GM10266 (cell line): ENCODE data around the gene TTLL5.

Source experiments
- DNase-seq: peaks from one replicate; pipeline ENCODE4 v3.0.0; 2012; ENCODE audit errors: extremely low spot score
- TF ChIP-seq, protein P1 (sequence below): IDR thresholded peaks from 2 replicates; pipeline ENCODE4 v1.5.1; 2012; ENCODE audit warnings: mild to moderate bottlenecking, low read depth; ENCODE audit not compliant: control insufficient read depth, insufficient read depth; ENCODE audit errors: missing control alignments

Gene TTLL5

DNA sequence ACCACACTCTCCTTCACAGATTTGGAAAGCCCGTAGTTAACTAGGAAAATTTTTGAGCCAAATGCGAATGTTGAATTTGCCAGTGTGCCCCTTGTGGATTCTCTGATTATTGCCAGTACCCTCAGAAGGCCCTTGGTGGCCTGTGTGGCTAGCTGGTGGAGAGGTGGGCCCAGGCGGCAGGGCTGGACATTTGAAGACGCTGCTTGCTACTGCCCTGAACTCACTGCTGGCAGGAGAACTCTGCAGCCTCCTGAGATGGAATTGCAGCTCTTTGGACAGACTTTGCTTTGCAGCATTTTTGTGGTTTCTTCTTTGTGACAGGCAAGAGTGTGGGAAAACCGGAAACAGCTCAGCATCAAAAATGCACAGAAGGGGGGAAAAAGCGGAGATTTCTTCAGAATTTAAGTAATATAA lies 223.2 kb downstream of the TTLL5 start:
- DNase-seq = no peak
- TF ChIP-seq, protein P1, sequence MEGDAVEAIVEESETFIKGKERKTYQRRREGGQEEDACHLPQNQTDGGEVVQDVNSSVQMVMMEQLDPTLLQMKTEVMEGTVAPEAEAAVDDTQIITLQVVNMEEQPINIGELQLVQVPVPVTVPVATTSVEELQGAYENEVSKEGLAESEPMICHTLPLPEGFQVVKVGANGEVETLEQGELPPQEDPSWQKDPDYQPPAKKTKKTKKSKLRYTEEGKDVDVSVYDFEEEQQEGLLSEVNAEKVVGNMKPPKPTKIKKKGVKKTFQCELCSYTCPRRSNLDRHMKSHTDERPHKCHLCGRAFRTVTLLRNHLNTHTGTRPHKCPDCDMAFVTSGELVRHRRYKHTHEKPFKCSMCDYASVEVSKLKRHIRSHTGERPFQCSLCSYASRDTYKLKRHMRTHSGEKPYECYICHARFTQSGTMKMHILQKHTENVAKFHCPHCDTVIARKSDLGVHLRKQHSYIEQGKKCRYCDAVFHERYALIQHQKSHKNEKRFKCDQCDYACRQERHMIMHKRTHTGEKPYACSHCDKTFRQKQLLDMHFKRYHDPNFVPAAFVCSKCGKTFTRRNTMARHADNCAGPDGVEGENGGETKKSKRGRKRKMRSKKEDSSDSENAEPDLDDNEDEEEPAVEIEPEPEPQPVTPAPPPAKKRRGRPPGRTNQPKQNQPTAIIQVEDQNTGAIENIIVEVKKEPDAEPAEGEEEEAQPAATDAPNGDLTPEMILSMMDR = no peak

DNA sequence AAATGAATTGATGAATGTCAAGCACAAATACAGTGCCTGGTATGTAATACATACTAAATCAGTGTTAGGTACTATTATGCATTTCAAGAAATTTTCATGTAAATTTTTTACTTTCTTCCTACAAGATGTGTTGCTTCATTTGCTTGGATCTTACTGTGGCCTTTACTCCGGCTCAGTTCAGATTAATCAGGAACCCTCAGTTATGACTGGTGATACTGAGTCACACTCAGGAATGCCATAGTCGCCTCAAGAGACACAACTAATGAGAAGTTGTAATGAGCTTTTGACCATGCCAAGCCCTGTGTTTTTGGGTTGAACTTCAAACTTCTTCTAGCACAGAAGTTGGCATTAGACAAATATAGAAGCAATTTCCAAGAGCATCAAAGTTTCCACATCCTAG lies 224.8 kb downstream of the TTLL5 start:
- TF ChIP-seq, protein P1 = no peak
- no peak for DNase-seq

DNA sequence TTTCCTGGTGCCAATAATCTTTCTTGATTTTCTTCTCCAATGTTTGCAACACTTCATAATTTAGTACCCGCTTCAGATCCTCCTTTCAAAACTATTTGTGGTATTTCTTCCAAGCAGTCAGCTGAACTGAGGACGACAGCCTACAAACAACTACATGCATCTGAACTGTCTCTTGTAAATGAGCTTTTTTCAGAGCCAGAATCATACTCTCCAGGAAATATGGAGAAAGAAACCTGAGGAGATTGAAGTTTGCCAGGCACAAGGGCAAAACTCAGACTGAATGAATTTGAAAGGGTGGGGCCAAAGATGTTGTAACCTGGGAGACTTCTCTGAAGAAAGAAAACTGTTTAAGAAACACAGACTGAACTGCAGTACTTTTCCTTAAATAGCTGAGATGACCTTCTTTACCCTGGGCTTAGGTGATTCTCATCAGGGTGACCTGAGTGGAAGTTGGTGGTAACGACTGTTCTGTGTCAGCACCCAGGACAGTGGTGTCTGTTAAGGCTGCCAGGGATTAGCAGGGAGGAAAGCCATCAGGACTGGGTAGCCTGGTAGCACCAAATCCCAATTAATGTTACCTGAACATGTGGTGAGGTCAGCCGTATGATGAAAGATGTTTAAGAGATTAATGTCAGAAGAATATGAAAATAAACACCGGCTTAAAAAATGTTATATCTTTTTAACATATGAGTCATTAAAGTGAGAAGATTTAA lies 225.7 kb downstream of the TTLL5 start:
- no peak for DNase-seq
- TF ChIP-seq, protein P1 = no peak

DNA sequence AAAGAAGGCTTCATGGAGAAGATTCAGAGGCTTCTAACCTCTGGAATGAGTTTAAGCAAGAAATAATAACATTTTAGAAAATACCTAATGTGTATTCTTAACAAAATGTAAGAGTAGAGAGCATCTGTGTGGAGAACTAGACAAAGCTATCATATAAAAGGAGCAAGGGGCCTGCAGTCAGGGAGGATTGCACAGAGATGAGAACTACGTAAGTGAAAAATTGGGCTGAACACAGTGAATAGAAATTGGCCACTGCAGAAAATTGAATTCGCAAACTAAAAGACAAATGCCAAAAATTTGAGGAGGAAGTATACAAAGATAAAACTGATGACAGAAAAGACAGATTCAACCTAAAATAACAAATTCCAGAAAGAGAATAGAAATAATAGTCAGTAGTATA lies 227.9 kb downstream of the TTLL5 start:
- TF ChIP-seq, protein P1 = no peak
- no peak for DNase-seq

DNA sequence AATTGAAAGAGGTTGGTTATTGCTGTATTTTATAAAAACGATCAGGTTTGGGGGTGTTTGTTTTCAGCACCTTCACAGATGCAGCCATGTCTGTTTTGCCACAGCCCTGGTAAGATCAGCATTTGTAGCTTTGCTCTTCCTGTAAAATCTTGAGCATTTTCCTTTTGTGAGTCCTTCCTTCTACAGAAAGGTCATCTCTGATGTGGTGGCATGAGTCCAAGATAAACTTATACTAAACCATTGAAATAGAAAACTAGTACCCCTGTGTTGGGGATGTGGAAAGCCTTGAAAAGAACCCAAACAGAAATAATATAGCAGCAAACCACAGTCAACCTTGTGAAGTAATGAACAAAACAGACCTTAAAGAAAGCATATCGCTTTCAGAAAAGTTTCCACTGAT lies 235.3 kb downstream of the TTLL5 start:
- TF ChIP-seq, protein P1 = no peak
- DNase-seq = no peak

DNA sequence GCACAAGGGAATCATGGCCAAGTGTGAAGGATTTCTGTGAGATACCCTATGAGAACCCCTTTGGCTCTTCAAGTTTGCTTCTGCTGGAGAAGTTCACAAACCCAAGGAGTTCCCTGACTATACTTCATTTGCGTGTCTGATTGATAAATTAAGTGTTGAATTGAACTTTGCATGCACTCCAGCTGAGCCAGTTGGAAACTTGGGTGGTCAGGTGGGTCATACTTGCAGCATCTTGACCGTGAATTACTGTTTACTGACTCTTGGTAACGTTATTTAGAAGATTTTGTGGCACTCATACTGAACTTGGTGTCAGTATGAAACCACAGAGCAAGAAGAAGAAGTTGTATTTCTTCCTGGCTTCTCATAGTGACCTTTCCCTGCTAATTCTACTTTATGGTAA lies 243.3 kb downstream of the TTLL5 start:
- DNase-seq = no peak
- TF ChIP-seq, protein P1 = no peak

DNA sequence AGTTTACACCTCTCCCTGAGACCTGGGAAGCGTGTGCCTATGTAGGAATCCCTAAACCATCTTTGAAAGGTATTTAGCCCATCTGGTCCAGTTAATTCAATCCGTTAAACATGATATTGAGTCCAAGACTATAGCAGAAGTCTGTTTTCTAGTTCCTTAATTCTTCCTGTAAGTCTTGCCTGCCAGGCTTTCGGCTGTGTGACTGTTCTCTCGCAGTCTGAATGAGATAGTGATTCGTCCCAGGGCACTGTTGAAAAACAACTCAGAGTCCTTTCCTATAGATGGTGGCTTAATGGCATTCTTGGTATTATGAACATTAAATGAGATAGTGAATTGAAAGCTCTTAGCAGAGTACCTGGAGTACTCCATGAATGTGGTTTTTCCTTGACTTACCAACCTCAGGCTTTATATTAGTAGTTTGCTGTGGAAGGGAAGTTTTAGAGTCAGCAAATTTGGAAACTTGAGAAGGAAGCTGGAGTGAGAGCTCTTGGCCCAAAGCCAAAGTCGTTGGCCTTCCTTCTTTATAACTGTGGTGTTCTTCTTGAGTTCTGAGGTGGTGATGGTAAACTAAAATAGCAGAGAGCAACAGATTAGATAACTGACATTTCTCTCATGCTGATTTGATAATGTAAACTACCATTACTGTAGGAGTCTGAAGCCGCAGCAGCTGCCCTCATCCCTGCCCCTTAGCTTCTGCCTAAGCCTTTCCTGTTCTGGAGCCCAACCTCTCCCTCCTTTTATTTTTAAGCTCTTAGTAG lies 244.3 kb downstream of the TTLL5 start:
- DNase-seq = no peak
- TF ChIP-seq, protein P1 = no peak
